Loucy (cell line): ENCODE measurements around the gene ARRB1.

Experiments
- EZH2phosphoT487 ChIP-seq: fragments of 200-600 bp; IDR thresholded peaks from 2 replicates; pipeline ENCODE4 v1.6.1; 2018; ENCODE audit warnings: antibody characterized with exemption, mild to moderate bottlenecking, moderate library complexity, borderline replicate concordance
- TF ChIP-seq, protein P1 (sequence below): fragments of 200-600 bp; sonication (generic); conservative IDR thresholded peaks from 2 replicates; pipeline ENCODE4 v1.5.1; 2014; ENCODE audit warnings: mild to moderate bottlenecking, antibody characterized with exemption, low read length

DNA sequence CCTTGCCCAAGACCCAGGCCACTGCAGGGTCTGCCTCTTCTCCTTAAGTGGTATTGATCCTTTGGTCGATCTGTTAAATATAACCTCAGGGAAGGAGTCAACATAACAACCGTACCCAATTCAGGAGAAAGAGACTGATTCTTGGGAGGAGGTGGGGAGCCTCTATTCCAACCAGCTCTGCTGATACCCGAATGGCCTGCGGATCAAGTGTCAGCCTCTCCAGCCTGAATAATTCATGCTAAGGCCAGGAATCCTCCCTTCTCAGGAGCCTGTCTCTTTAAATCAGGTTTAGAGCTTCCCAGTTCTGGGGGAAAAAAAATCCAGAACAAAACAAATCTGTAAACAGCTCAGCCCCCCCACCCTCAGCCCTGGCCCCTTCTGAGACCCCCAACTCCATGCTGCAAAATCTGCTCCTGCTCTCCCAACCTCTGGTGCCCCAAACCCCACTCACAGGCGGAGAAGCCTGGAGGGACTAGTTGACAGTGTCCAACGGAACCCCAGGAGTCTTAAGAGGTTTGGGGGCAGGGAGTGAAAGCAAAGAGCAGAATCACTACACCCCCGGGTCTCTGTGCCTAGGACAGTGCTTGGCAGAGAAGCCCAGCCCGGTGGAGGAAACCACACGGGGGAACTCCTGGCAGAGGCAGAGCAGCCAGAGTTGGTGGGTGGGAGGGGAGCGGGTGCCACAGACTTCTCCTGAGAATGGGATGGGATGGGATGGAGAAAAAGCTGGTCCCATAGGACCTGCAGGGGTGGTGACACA, 111.8 kb downstream of the ARRB1 start:
- TF ChIP-seq, protein P1, sequence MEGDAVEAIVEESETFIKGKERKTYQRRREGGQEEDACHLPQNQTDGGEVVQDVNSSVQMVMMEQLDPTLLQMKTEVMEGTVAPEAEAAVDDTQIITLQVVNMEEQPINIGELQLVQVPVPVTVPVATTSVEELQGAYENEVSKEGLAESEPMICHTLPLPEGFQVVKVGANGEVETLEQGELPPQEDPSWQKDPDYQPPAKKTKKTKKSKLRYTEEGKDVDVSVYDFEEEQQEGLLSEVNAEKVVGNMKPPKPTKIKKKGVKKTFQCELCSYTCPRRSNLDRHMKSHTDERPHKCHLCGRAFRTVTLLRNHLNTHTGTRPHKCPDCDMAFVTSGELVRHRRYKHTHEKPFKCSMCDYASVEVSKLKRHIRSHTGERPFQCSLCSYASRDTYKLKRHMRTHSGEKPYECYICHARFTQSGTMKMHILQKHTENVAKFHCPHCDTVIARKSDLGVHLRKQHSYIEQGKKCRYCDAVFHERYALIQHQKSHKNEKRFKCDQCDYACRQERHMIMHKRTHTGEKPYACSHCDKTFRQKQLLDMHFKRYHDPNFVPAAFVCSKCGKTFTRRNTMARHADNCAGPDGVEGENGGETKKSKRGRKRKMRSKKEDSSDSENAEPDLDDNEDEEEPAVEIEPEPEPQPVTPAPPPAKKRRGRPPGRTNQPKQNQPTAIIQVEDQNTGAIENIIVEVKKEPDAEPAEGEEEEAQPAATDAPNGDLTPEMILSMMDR = no peak
- TF ChIP-seq EZH2phosphoT487 = no peak
